ENCODE results near the gene KRTAP3-1.

The KRTAP3-1 gene

GRCh38 chr17:40974366-40974765 is 34.6 kb downstream of the KRTAP3-1 start:
- DNase-seq = no peak

DNA sequence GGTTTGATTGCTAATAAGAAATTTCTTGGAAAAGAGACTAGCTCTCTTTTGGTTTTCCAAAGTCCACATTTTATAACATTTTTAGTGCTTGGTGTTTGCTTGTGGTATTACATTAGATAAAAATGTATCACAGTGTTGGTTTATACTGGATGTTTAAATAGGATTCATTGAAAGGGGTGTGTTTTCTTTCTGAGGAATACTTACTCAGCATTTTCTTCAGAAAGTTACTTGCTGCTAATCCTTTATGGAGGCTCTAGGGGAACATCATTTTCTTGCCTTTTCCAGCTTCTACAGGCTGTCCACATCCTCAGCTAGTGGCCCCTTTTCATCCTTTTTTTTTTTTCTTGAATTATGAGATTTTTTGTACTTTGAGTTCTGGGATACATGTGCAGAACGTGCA is 41.3 kb downstream of the KRTAP3-1 start:
- no peak for DNase-seq

DNA sequence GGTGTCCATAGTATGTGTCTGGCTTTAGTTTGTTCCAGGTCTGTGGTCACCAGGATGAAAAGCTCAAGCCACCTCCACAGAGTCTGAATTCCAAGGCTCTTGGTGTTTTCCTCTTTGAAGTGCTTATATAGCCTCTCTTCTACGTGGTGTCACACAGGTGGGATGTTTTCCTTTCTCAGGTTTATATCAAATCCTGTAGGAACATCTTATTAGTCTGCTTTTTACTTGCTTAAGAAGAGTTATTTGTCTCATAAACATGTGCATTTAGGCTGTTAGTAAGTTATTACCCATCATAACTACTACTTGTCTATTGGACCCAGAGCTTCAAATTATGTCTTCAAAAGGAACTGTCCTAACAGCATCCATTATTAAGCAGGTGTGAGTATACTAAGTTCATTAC is 42.1 kb downstream of the KRTAP3-1 start, which contains the start of gene KRT39:
Gene KRT39, minus strand, starts transcription at position 101 of the 400 bp plus-strand sequence. Its CDS starts 92 bp downstream, at position 9.
- DNase-seq = no peak

GRCh38 chr17:40963838-40964237 is 45.1 kb downstream of the KRTAP3-1 start:
- DNase-seq = no peak

DNA sequence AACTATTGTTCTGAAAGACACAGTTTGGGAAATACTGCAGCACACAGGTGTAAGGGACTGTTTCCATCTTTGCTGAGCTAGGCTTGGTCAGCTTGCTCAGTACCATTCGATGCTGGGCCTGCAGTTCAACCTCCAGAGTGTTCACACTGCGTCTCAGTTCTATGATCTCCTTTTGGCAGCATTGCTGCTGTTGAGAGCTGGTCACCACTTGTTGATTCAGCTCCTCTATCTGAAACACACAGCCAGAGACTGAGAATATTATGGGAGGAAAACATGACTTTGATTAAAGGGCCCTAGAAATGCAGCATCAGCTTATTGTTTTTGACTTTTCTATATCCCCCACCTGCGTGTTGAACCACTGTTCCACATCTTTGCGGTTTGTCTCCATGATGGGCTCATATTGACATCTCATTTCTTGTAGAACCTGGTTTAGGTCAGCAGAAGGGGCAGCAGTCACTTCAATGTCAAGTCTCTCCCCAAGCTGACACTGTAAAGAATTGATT is 46.8 kb downstream of the KRTAP3-1 start:
- DNase-seq = no peak

DNA sequence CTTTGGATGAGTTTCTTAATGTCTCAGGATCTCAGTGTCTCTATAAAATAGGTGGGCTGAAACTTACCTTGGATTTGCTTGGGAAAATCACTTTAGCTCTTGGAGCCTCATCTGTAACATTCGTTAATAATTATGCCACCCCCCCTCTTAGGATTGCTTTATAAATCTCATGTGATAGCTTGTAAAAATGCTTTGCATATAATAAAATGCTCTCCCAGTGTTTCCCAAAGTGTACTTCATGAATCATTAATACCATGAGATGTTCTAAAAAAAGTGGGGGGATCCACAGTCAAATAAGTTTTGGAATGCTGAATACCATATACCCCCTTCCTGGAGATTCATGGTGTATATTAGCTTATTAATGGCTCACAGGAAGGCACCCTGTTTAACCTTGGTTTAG is 47.3 kb downstream of the KRTAP3-1 start:
- no peak for DNase-seq

GRCh38 chr17:40960144-40960543 is 48.8 kb downstream of the KRTAP3-1 start:
- DNase-seq = no peak

All from eye (tissue), 1 donor.